DND-41 (cell line): ENCODE results near the gene PRND.

Experiments
- EZH2 ChIP-seq: IDR thresholded peaks from 3 replicates; pipeline ENCODE4 v1.6.1; 2012; ENCODE audit warnings: borderline replicate concordance, low read depth, mild to moderate bottlenecking, moderate library complexity, low read length, inconsistent platforms; ENCODE audit not compliant: severe bottlenecking
- TF ChIP-seq, protein P1 (sequence below): IDR thresholded peaks from 2 replicates; pipeline ENCODE4 v1.5.1; 2012; ENCODE audit warnings: borderline replicate concordance, low read length, moderate library complexity, mild to moderate bottlenecking; ENCODE audit not compliant: poor library complexity, severe bottlenecking; ENCODE audit errors: extremely low read depth

GRCh38 chr20:4702562-4703280 is 19.0 kb upstream of the PRND start:
- TF ChIP-seq, protein P1, sequence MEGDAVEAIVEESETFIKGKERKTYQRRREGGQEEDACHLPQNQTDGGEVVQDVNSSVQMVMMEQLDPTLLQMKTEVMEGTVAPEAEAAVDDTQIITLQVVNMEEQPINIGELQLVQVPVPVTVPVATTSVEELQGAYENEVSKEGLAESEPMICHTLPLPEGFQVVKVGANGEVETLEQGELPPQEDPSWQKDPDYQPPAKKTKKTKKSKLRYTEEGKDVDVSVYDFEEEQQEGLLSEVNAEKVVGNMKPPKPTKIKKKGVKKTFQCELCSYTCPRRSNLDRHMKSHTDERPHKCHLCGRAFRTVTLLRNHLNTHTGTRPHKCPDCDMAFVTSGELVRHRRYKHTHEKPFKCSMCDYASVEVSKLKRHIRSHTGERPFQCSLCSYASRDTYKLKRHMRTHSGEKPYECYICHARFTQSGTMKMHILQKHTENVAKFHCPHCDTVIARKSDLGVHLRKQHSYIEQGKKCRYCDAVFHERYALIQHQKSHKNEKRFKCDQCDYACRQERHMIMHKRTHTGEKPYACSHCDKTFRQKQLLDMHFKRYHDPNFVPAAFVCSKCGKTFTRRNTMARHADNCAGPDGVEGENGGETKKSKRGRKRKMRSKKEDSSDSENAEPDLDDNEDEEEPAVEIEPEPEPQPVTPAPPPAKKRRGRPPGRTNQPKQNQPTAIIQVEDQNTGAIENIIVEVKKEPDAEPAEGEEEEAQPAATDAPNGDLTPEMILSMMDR: no peak
- no peak for TF ChIP-seq EZH2
